ENCODE data around the gene MUCL3. TPM values are rescaled to one million over a fixed set of nuclear protein-coding genes. Genes with fewer than 3 reads are reported as not detected.

MUCL3 gene
- total RNA-seq, 1 donor from 2014 or later, result not detected

- Mint-ChIP-seq H3K27me3 (ENCODE audit: low read depth) (peaks cover 3% of the 10 kb centered on the region), H3K27ac (no peak overlapping the region), H3K4me3 (ENCODE audit: low read depth) (no peak overlapping the region), H3K36me3 (ENCODE audit: low read depth) (no peaks in the 10 kb centered on the region), H3K9me3 (no peaks in the 10 kb centered on the region), H3K4me1 (ENCODE audit: low read depth) (peaks cover 3% of the 10 kb centered on the region)
- intact Hi-C loops (cut with micrococcal nuclease), result no loop called here
- DNase-seq (ENCODE audit: low spot score), result no peak
These were observed 61.7 kb downstream of the MUCL3 start for GRCh38 chr6:31002471-31002870.

Other genes starting within 250 kb of the MUCL3 start
- gene NRM, start 250.0 kb upstream of the MUCL3 start, total RNA-seq, result 23.1 and 24.2 TPM in 2 replicates
- 88.3 and 96.6 TPM in 2 replicates for gene MDC1, start 223.7 kb upstream of the MUCL3 start, total RNA-seq
- 1,115 and 1,128 TPM in 2 replicates for gene TUBB, start 220.6 kb upstream of the MUCL3 start, total RNA-seq
- gene FLOT1, start 198.3 kb upstream of the MUCL3 start, total RNA-seq, result 201 and 214 TPM in 2 replicates
- gene IER3, start 196.4 kb upstream of the MUCL3 start, total RNA-seq, result 185 and 190 TPM in 2 replicates
- 11.3 and 13.7 TPM in 2 replicates for gene DDR1, start 56.5 kb upstream of the MUCL3 start, total RNA-seq
- 56.8 and 58.3 TPM in 2 replicates for gene GTF2H4, start 32.8 kb upstream of the MUCL3 start, total RNA-seq
- 67.0 and 75.0 TPM in 2 replicates for gene VARS2, start 26.7 kb upstream of the MUCL3 start, total RNA-seq
- not detected in 2 replicates for gene SFTA2, start 8.8 kb upstream of the MUCL3 start, total RNA-seq
- gene MUC21, start 42.7 kb downstream of the MUCL3 start, total RNA-seq, result not detected in 2 replicates
- gene MUC22, start 69.5 kb downstream of the MUCL3 start, total RNA-seq, result not detected in 2 replicates
- gene C6orf15, start 171.6 kb downstream of the MUCL3 start, total RNA-seq, result not detected in 2 replicates
- not detected in 2 replicates for gene PSORS1C1, start 173.8 kb downstream of the MUCL3 start, total RNA-seq
- gene CDSN, start 179.5 kb downstream of the MUCL3 start, total RNA-seq, result not detected in 2 replicates
- not detected in 2 replicates for gene PSORS1C2, start 198.1 kb downstream of the MUCL3 start, total RNA-seq
- 50.5 and 53.1 TPM in 2 replicates for gene CCHCR1, start 216.8 kb downstream of the MUCL3 start, total RNA-seq
- 81.5 and 82.0 TPM in 2 replicates for gene TCF19, start 217.6 kb downstream of the MUCL3 start, total RNA-seq
- gene POU5F1, start 229.7 kb downstream of the MUCL3 start, total RNA-seq, result not detected in 2 replicates

Data from activated T-helper 2 cell treated with anti-CD3 and anti-CD28 coated beads, Interferon-gamma antibody, Interleukin-2, Interleukin-4, amounts not matched to agents 10 μg/mL and 5 μg/mL and 100 μg/mL, durations not matched to agents 14 hours and 24 hours and 36 hours (primary cell).